HepG2 (cell line): ENCODE data around the gene MRM3. TPM values are rescaled to one million over a fixed set of nuclear protein-coding genes. Genes with fewer than 3 reads are reported as not detected.

Source experiments
- ARID2 ChIP-seq: sonication (generic); formaldehyde crosslinking; IDR thresholded peaks from 2 replicates; pipeline ENCODE4 v1.8.1; 2022; ENCODE audit warnings: mild to moderate bottlenecking, missing genetic modification reagents, borderline replicate concordance
- ARNT ChIP-seq: fragments of 450-650 bp; IDR thresholded peaks from 2 replicates; pipeline ENCODE4 v1.6.1; 2017
- BRCA1 ChIP-seq: sonication (generic); formaldehyde crosslinking; IDR thresholded peaks from 2 replicates; pipeline ENCODE4 v1.4.0; 2020; ENCODE audit warnings: missing genetic modification reagents
- CC2D1A ChIP-seq: sonication (generic); formaldehyde crosslinking; IDR thresholded peaks from 2 replicates; pipeline ENCODE4 v1.8.1; 2023; ENCODE audit warnings: mild to moderate bottlenecking, missing genetic modification reagents
- CSRNP2 ChIP-seq: sonication (generic); formaldehyde crosslinking; conservative IDR thresholded peaks from 2 replicates; pipeline ENCODE4 v1.8.0; 2022; ENCODE audit warnings: low read depth, missing genetic modification reagents
- CTCF ChIP-seq: sonication (generic); formaldehyde crosslinking; IDR thresholded peaks from 2 replicates; pipeline ENCODE4 v1.5.0; 2020; ENCODE audit warnings: mild to moderate bottlenecking, missing genetic modification reagents, moderate library complexity
- E2F5 ChIP-seq: sonication (generic); formaldehyde crosslinking; conservative IDR thresholded peaks from 2 replicates; pipeline ENCODE4 v1.4.0; 2020; ENCODE audit warnings: missing genetic modification reagents
- FOSL2 ChIP-seq: sonication (generic); formaldehyde crosslinking; IDR thresholded peaks from 2 replicates; pipeline ENCODE4 v1.4.0; 2020; ENCODE audit warnings: missing genetic modification reagents
- LBX2 ChIP-seq: sonication (generic); formaldehyde crosslinking; IDR thresholded peaks from 2 replicates; pipeline ENCODE4 v1.5.0; 2020; ENCODE audit warnings: missing genetic modification reagents, mild to moderate bottlenecking, borderline replicate concordance
- MTF1 ChIP-seq: sonication (generic); formaldehyde crosslinking; IDR thresholded peaks from 2 replicates; pipeline ENCODE4 v1.5.0; 2020; ENCODE audit warnings: missing genetic modification reagents
- NFATC3 ChIP-seq: sonication (generic); formaldehyde crosslinking; IDR thresholded peaks from 2 replicates; pipeline ENCODE4 v1.5.1; 2020; ENCODE audit warnings: mild to moderate bottlenecking, missing genetic modification reagents
- PHB2 ChIP-seq: fragments of 450-650 bp; IDR thresholded peaks from 2 replicates; pipeline ENCODE4 v1.6.1; 2018; ENCODE audit not compliant: partially characterized antibody
- RCOR2 ChIP-seq: IDR thresholded peaks from 2 replicates; pipeline ENCODE4 v1.6.1; 2016; ENCODE audit warnings: missing biosample characterization, missing genetic modification reagents
- RFX3 ChIP-seq: IDR thresholded peaks from 2 replicates; pipeline ENCODE4 v1.6.1; 2016; ENCODE audit warnings: missing biosample characterization, missing genetic modification reagents
- RFXANK ChIP-seq: IDR thresholded peaks from 2 replicates; pipeline ENCODE4 v1.6.1; 2016
- SAP130 ChIP-seq: IDR thresholded peaks from 2 replicates; pipeline ENCODE4 v1.6.1; 2016; ENCODE audit warnings: low read depth
- SRSF9 ChIP-seq: fragments of 200-400 bp; formaldehyde crosslinking; IDR thresholded peaks from 2 replicates; pipeline ENCODE4 v1.6.1; 2018; ENCODE audit warnings: borderline replicate concordance, mild to moderate bottlenecking, low read depth, low read length; ENCODE audit not compliant: insufficient read depth, poor library complexity, severe bottlenecking
- ZBTB3 ChIP-seq: sonication (generic); formaldehyde crosslinking; IDR thresholded peaks from 2 replicates; pipeline ENCODE4 v1.4.0; 2020; ENCODE audit warnings: low read depth, mild to moderate bottlenecking, moderate library complexity, missing genetic modification reagents, borderline replicate concordance
- ZBTB7B ChIP-seq: sonication (generic); formaldehyde crosslinking; IDR thresholded peaks from 2 replicates; pipeline ENCODE4 v1.4.0; 2020; ENCODE audit warnings: missing genetic modification reagents
- ZFP82 ChIP-seq: sonication (generic); formaldehyde crosslinking; IDR thresholded peaks from 2 replicates; pipeline ENCODE4 v1.5.1; 2020; ENCODE audit warnings: mild to moderate bottlenecking, missing genetic modification reagents, borderline replicate concordance
- ZNF274 ChIP-seq: sonication (generic); formaldehyde crosslinking; IDR thresholded peaks from 2 replicates; pipeline ENCODE4 v1.5.1; 2020; ENCODE audit warnings: mild to moderate bottlenecking, missing genetic modification reagents
- ZNF329 ChIP-seq: sonication (generic); formaldehyde crosslinking; IDR thresholded peaks from 2 replicates; pipeline ENCODE4 v1.9.0; 2021; ENCODE audit warnings: low read depth, mild to moderate bottlenecking, missing genetic modification reagents
- ZNF382 ChIP-seq: sonication (generic); formaldehyde crosslinking; IDR thresholded peaks from 2 replicates; pipeline ENCODE4 v1.5.0; 2020; ENCODE audit warnings: missing genetic modification reagents, mild to moderate bottlenecking, borderline replicate concordance
- ZNF510 ChIP-seq: sonication (generic); formaldehyde crosslinking; IDR thresholded peaks from 2 replicates; pipeline ENCODE4 v1.4.0; 2020; ENCODE audit warnings: low read depth, mild to moderate bottlenecking, missing genetic modification reagents
- ZNF644 ChIP-seq: IDR thresholded peaks from 2 replicates; pipeline ENCODE4 v1.6.1; 2016; ENCODE audit warnings: low read depth
- ZNF670 ChIP-seq: sonication (generic); formaldehyde crosslinking; IDR thresholded peaks from 2 replicates; pipeline ENCODE4 v1.8.0; 2022; ENCODE audit warnings: mild to moderate bottlenecking, missing genetic modification reagents, borderline replicate concordance
- ZNF749 ChIP-seq: sonication (generic); formaldehyde crosslinking; IDR thresholded peaks from 2 replicates; pipeline ENCODE4 v1.8.0; 2022; ENCODE audit warnings: mild to moderate bottlenecking, missing genetic modification reagents, moderate library complexity, borderline replicate concordance
- polyA plus RNA-seq, 8 experiments: library from polyadenylated mRNA; depleted of rRNA in 3 of 8; stranded (reverse) in 7 of 8; unstranded in 1 of 8; fragments of >200 nt; fragmentation: Illumina TruSeq in 4 of 8; extraction: Trizol in 4 of 8; gene quantifications; 2 replicates each; pipeline versions ENCODE4 v1.2.1 to v1.2.3, GENCODE V29; 2011 to 2016; ENCODE audit warnings: low read depth in 4 of 8, missing spikeins in 1 of 8, mixed read lengths in 1 of 8; ENCODE audit not compliant: insufficient read depth in 1 of 8
- total RNA-seq, 5 experiments: library from RNA; depleted of rRNA; stranded (reverse); fragments of >200 nt; fragmentation: Illumina TruSeq; extraction: Trizol; gene quantifications; 2 replicates each; pipeline ENCODE4 v1.2.3, GENCODE V29; 2016; ENCODE audit warnings: low read depth in 1 of 5

Gene MRM3
- total and polyA plus RNA-seq, 2 of the 13 experiments (the other 11 are each of a cell fraction or from before 2014, with no cell fraction given) = 12.3 to 25.5 TPM

GRCh38 chr17:752002-752619 lies 30.0 kb upstream of the MRM3 start, which contains the start of gene GEMIN4 (continued):
- TF ChIP-seq RFX3 (CRISPR knock-in tag) = no peak
- no peak for TF ChIP-seq CC2D1A (CRISPR knock-in tag)
- no peak for TF ChIP-seq ZFP82 (CRISPR knock-in tag)
- TF ChIP-seq SRSF9 = no peak
- no peak; the same call in 1 of the 2 replicates for TF ChIP-seq CSRNP2 (CRISPR knock-in tag)
- TF ChIP-seq ARNT = no peak
- no peak for TF ChIP-seq RCOR2 (CRISPR knock-in tag)
- TF ChIP-seq LBX2 (CRISPR knock-in tag) = no peak; the same call in 1 of the 2 replicates
- no peak for TF ChIP-seq NFATC3 (CRISPR knock-in tag)
- TF ChIP-seq BRCA1 (CRISPR knock-in tag) = no peak
- peak; percentile 74 for TF ChIP-seq SAP130 (CRISPR knock-in tag)
- TF ChIP-seq ZNF329 (CRISPR knock-in tag) = 0 out of 2 replicates have a peak, but pooled peaks have one; percentile 22
- TF ChIP-seq ARID2 (CRISPR knock-in tag) = peak; percentile 79
- peak; percentile 97 for TF ChIP-seq CTCF (CRISPR knock-in tag)
- TF ChIP-seq ZNF510 (CRISPR knock-in tag) = no peak
- TF ChIP-seq MTF1 (CRISPR knock-in tag) = no peak
- TF ChIP-seq FOSL2 = peak; percentile 29
- no peak for TF ChIP-seq RFXANK (CRISPR knock-in tag)
- TF ChIP-seq ZNF644 (CRISPR knock-in tag) = no peak
- TF ChIP-seq PHB2 = no peak
- no peak for TF ChIP-seq ZBTB3
- TF ChIP-seq ZNF382 (CRISPR knock-in tag) = no peak
- no peak for TF ChIP-seq ZNF670
- TF ChIP-seq ZBTB7B (CRISPR knock-in tag) = peak; percentile 62; the same call in 1 of the 2 replicates
- peak; percentile 88 for TF ChIP-seq E2F5 (CRISPR knock-in tag)
- no peak for TF ChIP-seq ZNF749 (CRISPR knock-in tag)
- no peak; the same call in 1 of the 2 replicates for TF ChIP-seq ZNF274 (CRISPR knock-in tag)
